ENCODE results near the gene SPATA16.

SPATA16 gene

DNA sequence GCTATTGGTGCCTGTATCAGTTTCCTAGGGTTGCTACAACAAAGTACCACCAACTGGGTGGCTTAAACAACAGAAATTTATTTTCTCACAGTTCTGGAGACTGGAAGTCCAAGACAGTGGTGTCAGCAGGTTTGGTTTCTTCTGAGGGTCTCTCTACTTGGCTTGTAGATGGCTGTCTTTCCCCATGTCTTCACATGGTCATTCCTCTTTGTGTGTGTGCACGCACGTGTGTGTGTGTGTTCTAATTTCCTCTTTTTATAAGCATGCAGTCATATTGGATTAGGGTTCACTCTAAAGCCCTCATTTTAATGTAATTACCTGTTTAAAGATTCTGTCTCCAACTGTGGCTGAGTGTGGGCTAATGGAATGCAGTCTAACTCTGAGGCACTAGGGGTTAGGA is 182.5 kb downstream of the SPATA16 start:
- TF ChIP-seq ZC3H10 (CRISPR knock-in tag; IDR thresholded peaks at IDR 0.05) (no peak), ZNF70 (CRISPR knock-in tag; IDR thresholded peaks at IDR 0.05) (no peak), GLIS3 (CRISPR knock-in tag; IDR thresholded peaks at IDR 0.05) (no peak)

DNA sequence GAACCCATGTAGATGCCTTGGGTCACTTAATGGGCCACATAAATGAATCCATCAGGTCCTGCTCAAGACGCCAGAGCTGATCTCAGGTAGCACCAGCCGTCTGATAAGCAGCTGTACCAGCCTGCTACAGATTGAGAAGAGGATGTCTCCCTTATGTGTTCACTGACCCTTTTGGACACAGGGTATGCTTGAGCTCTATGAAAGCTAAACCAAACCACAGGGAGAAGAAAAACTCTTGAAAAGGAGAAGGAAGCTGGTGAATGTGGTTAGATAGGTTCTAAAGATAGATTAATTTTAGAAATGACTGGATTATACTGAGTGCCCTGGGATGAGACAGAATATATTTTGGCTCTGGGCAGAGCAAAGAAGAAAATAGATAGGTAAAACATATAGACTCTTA is 187.5 kb downstream of the SPATA16 start:
- no peak for TF ChIP-seq RARB (CRISPR knock-in tag; IDR thresholded peaks at IDR 0.05)
- no peak for TF ChIP-seq ZNF8 (CRISPR knock-in tag; IDR thresholded peaks at IDR 0.05)
- TF ChIP-seq ZNF565 (CRISPR knock-in tag; conservative IDR thresholded peaks at IDR 0.05; ENCODE audit: low read depth) = no peak
- no peak for TF ChIP-seq ISL1 (CRISPR knock-in tag; IDR thresholded peaks at IDR 0.05)
- TF ChIP-seq, protein P1, sequence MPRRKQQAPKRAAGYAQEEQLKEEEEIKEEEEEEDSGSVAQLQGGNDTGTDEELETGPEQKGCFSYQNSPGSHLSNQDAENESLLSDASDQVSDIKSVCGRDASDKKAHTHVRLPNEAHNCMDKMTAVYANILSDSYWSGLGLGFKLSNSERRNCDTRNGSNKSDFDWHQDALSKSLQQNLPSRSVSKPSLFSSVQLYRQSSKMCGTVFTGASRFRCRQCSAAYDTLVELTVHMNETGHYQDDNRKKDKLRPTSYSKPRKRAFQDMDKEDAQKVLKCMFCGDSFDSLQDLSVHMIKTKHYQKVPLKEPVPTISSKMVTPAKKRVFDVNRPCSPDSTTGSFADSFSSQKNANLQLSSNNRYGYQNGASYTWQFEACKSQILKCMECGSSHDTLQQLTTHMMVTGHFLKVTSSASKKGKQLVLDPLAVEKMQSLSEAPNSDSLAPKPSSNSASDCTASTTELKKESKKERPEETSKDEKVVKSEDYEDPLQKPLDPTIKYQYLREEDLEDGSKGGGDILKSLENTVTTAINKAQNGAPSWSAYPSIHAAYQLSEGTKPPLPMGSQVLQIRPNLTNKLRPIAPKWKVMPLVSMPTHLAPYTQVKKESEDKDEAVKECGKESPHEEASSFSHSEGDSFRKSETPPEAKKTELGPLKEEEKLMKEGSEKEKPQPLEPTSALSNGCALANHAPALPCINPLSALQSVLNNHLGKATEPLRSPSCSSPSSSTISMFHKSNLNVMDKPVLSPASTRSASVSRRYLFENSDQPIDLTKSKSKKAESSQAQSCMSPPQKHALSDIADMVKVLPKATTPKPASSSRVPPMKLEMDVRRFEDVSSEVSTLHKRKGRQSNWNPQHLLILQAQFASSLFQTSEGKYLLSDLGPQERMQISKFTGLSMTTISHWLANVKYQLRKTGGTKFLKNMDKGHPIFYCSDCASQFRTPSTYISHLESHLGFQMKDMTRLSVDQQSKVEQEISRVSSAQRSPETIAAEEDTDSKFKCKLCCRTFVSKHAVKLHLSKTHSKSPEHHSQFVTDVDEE (CRISPR knock-in tag; IDR thresholded peaks at IDR 0.05) = no peak
- no peak for TF ChIP-seq GLIS3 (CRISPR knock-in tag; IDR thresholded peaks at IDR 0.05)
- no peak for TF ChIP-seq ZFP3 (CRISPR knock-in tag; IDR thresholded peaks at IDR 0.05)
- TF ChIP-seq, protein P2, sequence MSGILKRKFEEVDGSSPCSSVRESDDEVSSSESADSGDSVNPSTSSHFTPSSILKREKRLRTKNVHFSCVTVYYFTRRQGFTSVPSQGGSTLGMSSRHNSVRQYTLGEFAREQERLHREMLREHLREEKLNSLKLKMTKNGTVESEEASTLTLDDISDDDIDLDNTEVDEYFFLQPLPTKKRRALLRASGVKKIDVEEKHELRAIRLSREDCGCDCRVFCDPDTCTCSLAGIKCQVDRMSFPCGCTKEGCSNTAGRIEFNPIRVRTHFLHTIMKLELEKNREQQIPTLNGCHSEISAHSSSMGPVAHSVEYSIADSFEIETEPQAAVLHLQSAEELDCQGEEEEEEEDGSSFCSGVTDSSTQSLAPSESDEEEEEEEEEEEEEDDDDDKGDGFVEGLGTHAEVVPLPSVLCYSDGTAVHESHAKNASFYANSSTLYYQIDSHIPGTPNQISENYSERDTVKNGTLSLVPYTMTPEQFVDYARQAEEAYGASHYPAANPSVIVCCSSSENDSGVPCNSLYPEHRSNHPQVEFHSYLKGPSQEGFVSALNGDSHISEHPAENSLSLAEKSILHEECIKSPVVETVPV (CRISPR knock-in tag; IDR thresholded peaks at IDR 0.05) = no peak
- TF ChIP-seq, protein P3, sequence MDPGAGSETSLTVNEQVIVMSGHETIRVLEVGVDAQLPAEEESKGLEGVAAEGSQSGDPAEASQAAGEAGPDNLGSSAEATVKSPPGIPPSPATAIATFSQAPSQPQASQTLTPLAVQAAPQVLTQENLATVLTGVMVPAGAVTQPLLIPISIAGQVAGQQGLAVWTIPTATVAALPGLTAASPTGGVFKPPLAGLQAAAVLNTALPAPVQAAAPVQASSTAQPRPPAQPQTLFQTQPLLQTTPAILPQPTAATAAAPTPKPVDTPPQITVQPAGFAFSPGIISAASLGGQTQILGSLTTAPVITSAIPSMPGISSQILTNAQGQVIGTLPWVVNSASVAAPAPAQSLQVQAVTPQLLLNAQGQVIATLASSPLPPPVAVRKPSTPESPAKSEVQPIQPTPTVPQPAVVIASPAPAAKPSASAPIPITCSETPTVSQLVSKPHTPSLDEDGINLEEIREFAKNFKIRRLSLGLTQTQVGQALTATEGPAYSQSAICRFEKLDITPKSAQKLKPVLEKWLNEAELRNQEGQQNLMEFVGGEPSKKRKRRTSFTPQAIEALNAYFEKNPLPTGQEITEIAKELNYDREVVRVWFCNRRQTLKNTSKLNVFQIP (CRISPR knock-in tag; IDR thresholded peaks at IDR 0.05; ENCODE audit: borderline replicate concordance, low read depth) = no peak
- no peak for TF ChIP-seq TCF4 (CRISPR knock-in tag; IDR thresholded peaks at IDR 0.05; ENCODE audit: borderline replicate concordance)
- TF ChIP-seq, protein P4, sequence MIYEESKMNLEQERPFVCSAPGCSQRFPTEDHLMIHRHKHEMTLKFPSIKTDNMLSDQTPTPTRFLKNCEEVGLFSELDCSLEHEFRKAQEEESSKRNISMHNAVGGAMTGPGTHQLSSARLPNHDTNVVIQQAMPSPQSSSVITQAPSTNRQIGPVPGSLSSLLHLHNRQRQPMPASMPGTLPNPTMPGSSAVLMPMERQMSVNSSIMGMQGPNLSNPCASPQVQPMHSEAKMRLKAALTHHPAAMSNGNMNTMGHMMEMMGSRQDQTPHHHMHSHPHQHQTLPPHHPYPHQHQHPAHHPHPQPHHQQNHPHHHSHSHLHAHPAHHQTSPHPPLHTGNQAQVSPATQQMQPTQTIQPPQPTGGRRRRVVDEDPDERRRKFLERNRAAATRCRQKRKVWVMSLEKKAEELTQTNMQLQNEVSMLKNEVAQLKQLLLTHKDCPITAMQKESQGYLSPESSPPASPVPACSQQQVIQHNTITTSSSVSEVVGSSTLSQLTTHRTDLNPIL (CRISPR knock-in tag; IDR thresholded peaks at IDR 0.05; ENCODE audit: low read depth) = no peak
- TF ChIP-seq PPARA (CRISPR knock-in tag; IDR thresholded peaks at IDR 0.05; ENCODE audit: borderline replicate concordance) = no peak
- TF ChIP-seq ARNTL (CRISPR knock-in tag; IDR thresholded peaks at IDR 0.05; ENCODE audit: borderline replicate concordance, low read depth) = no peak
- TF ChIP-seq ZNF70 (CRISPR knock-in tag; IDR thresholded peaks at IDR 0.05) = no peak
- no peak for TF ChIP-seq CSDC2 (CRISPR knock-in tag; IDR thresholded peaks at IDR 0.05)
- no peak for TF ChIP-seq TOX (CRISPR knock-in tag; IDR thresholded peaks at IDR 0.05; ENCODE audit: borderline replicate concordance)
- TF ChIP-seq, protein P5, sequence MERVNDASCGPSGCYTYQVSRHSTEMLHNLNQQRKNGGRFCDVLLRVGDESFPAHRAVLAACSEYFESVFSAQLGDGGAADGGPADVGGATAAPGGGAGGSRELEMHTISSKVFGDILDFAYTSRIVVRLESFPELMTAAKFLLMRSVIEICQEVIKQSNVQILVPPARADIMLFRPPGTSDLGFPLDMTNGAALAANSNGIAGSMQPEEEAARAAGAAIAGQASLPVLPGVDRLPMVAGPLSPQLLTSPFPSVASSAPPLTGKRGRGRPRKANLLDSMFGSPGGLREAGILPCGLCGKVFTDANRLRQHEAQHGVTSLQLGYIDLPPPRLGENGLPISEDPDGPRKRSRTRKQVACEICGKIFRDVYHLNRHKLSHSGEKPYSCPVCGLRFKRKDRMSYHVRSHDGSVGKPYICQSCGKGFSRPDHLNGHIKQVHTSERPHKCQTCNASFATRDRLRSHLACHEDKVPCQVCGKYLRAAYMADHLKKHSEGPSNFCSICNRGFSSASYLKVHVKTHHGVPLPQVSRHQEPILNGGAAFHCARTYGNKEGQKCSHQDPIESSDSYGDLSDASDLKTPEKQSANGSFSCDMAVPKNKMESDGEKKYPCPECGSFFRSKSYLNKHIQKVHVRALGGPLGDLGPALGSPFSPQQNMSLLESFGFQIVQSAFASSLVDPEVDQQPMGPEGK (CRISPR knock-in tag; IDR thresholded peaks at IDR 0.05; ENCODE audit: borderline replicate concordance) = no peak
- ATAC-seq = no peak

More for the DNA sequence above, 182.5 kb downstream of the SPATA16 start:
- ATAC-seq = no peak

DNA sequence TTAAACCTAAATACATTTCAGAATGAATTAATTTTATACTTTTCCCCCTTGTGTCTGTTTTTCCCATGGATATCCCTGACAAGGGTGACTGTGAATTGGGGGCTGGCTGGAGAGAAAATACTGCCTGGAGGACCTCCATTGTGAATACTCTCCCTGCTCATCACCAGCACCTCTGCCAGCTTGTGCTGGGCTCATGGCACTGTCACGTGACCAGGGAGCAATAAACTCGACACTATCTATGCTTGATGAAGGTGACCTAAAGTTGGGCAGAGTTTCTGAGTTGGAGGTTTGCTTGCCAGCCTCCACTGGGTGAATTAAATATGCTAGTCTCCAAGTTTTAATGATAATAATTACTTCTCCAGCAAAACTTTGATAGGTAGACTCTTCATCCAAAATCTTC is 189.5 kb downstream of the SPATA16 start:
- no peak for ATAC-seq
- TF ChIP-seq, protein P1 (CRISPR knock-in tag; IDR thresholded peaks at IDR 0.05) = no peak
- TF ChIP-seq ZNF70 (CRISPR knock-in tag; IDR thresholded peaks at IDR 0.05) (no peak), PPARA (CRISPR knock-in tag; IDR thresholded peaks at IDR 0.05; ENCODE audit: borderline replicate concordance) (no peak)
- TF ChIP-seq, protein P2 (CRISPR knock-in tag; IDR thresholded peaks at IDR 0.05) = no peak

Measured in SK-N-SH treated with all-trans-retinoic acid at 6 μM for 48 hours (cell line).